Right hindlimb (tissue), 1 donor: ENCODE measurements around the gene PNLDC1.
"Not testable (repeated sequence)": the region's sequence is repeated elsewhere in the genome, so short reads cannot be mapped to it uniquely, and the experiment has no call there.

Source experiments
- DNase-seq: peaks from one replicate; pipeline ENCODE4 v3.0.0-alpha.2; 2018

The PNLDC1 gene

GRCh38 chr6:159788276-159788675 is 11.8 kb upstream of the PNLDC1 start:
- DNase-seq = no peak

- peak; percentile 49 for DNase-seq
Measured at GRCh38 chr6:159788753-159789376, 11.2 kb upstream of the PNLDC1 start.

- peak; percentile 100 for DNase-seq
Measured at GRCh38 chr6:159789377-159790148, 10.5 kb upstream of the PNLDC1 start, which contains the start of gene TCP1. TSS of gene TCP1 (minus strand) at chr6:159789602. CDS start at chr6:159789468, 134 bp downstream.

- DNase-seq = peak; percentile 98
Measured at GRCh38 chr6:159790149-159790955, 9.7 kb upstream of the PNLDC1 start, which contains the start of gene MRPL18. TSS of gene MRPL18 (plus strand) at chr6:159790467. CDS start at chr6:159790588, 121 bp downstream.

GRCh38 chr6:159790956-159791598 is 9.0 kb upstream of the PNLDC1 start:
- DNase-seq = no peak

GRCh38 chr6:159794976-159795375 is 5.1 kb upstream of the PNLDC1 start:
- not testable (repeated sequence) for DNase-seq

- DNase-seq = no peak
Measured at GRCh38 chr6:159797554-159797953, 2.5 kb upstream of the PNLDC1 start.

- no peak for DNase-seq
Measured at GRCh38 chr6:159801935-159802334, 1.9 kb downstream of the PNLDC1 start.

GRCh38 chr6:159804504-159804903 is 4.4 kb downstream of the PNLDC1 start:
- DNase-seq = no peak

GRCh38 chr6:159805440-159806020 is 5.5 kb downstream of the PNLDC1 start:
- no peak for DNase-seq

- DNase-seq = no peak
Measured at GRCh38 chr6:159806021-159806458, 6.0 kb downstream of the PNLDC1 start.

- no peak for DNase-seq
Measured at GRCh38 chr6:159807150-159807858, 7.2 kb downstream of the PNLDC1 start.

- DNase-seq = no peak
Measured at GRCh38 chr6:159808647-159809046, 8.6 kb downstream of the PNLDC1 start.

- DNase-seq = no peak
Measured at GRCh38 chr6:159809149-159809548, 9.1 kb downstream of the PNLDC1 start.

GRCh38 chr6:159813781-159814180 is 13.7 kb downstream of the PNLDC1 start:
- no peak for DNase-seq

- DNase-seq = no peak
Measured at GRCh38 chr6:159815410-159815809, 15.3 kb downstream of the PNLDC1 start.

- not testable (repeated sequence) for DNase-seq
Measured at GRCh38 chr6:159816775-159817174, 16.7 kb downstream of the PNLDC1 start.

- DNase-seq = no peak
Measured at GRCh38 chr6:159817951-159818739, 18.1 kb downstream of the PNLDC1 start.

- DNase-seq = no peak
Measured at GRCh38 chr6:159819098-159819497, 19.0 kb downstream of the PNLDC1 start.

GRCh38 chr6:159819932-159820640 is 20.0 kb downstream of the PNLDC1 start:
- DNase-seq = no peak
